Measurements from ENCODE around the gene GALNTL6. TPM values are rescaled to one million over a fixed set of nuclear protein-coding genes. Genes with fewer than 3 reads are reported as not detected.

Gene GALNTL6
- total and polyA plus RNA-seq, 2 experiments from 2014 or later = 0.38 to 0.40 TPM

DNA sequence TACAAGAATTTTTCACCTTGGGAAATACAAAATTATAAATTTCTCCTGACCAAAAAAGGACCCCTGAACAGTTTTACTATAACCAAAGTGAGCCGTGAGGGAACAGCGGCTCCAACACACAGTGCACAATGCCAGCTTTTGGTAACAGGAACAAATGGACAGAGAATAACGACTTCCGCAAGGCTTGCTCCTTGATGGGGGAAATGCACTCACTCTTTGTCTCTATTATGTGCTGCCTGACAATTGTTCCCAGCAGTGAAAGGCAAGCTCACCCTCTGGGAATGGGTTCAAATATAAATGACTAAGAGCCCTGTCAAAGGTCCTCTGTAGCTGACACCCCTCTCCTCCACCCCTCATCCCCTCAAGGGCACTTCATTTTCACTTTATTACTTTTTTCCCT lies 1029.6 kb downstream of the GALNTL6 start:
- Histone ChIP-seq H3K27me3 (ENCODE audit: insufficient read depth) (no peaks in the 10 kb centered on the region), H3K4me3 (no peak overlapping the region), H3K4me1 (ENCODE audit: insufficient read depth) (no peaks in the 10 kb centered on the region), H3K4me2 (no peak overlapping the region), H2AFZ (peak overlapping the region; percentile 56), H4K20me1 (replicated peaks; ENCODE audit: insufficient read depth) (no peaks in the 10 kb centered on the region), H3K36me3 (ENCODE audit: insufficient read depth) (no peaks in the 10 kb centered on the region), H3K27ac (ENCODE audit: low read depth) (no peak overlapping the region), H3K9me2 (ENCODE audit: insufficient read depth) (no peaks in the 10 kb centered on the region), H3K79me2 (replicated peaks; ENCODE audit: insufficient read depth) (no peaks in the 10 kb centered on the region), H3F3A (replicated peaks; ENCODE audit: low read depth) (no peaks in the 10 kb centered on the region)
- DNase-seq (ENCODE audit: low spot score) (no peak), ATAC-seq (no peak; the same call in 2 of the 3 replicates)
- H3K27ac Mint-ChIP-seq = peak overlapping the region; percentile 6; the same call in 1 of the 2 replicates
- no peaks in the 10 kb centered on the region for H3K9me3 Mint-ChIP-seq
- H3K27me3 Mint-ChIP-seq (ENCODE audit: insufficient read depth, low read depth, poor library complexity) = peaks cover 2% of the 10 kb centered on the region
- H3K36me3 Mint-ChIP-seq (ENCODE audit: low read depth) = no peaks in the 10 kb centered on the region
- no peak overlapping the region for H3K4me3 Mint-ChIP-seq
- TF ChIP-seq, protein P1, sequence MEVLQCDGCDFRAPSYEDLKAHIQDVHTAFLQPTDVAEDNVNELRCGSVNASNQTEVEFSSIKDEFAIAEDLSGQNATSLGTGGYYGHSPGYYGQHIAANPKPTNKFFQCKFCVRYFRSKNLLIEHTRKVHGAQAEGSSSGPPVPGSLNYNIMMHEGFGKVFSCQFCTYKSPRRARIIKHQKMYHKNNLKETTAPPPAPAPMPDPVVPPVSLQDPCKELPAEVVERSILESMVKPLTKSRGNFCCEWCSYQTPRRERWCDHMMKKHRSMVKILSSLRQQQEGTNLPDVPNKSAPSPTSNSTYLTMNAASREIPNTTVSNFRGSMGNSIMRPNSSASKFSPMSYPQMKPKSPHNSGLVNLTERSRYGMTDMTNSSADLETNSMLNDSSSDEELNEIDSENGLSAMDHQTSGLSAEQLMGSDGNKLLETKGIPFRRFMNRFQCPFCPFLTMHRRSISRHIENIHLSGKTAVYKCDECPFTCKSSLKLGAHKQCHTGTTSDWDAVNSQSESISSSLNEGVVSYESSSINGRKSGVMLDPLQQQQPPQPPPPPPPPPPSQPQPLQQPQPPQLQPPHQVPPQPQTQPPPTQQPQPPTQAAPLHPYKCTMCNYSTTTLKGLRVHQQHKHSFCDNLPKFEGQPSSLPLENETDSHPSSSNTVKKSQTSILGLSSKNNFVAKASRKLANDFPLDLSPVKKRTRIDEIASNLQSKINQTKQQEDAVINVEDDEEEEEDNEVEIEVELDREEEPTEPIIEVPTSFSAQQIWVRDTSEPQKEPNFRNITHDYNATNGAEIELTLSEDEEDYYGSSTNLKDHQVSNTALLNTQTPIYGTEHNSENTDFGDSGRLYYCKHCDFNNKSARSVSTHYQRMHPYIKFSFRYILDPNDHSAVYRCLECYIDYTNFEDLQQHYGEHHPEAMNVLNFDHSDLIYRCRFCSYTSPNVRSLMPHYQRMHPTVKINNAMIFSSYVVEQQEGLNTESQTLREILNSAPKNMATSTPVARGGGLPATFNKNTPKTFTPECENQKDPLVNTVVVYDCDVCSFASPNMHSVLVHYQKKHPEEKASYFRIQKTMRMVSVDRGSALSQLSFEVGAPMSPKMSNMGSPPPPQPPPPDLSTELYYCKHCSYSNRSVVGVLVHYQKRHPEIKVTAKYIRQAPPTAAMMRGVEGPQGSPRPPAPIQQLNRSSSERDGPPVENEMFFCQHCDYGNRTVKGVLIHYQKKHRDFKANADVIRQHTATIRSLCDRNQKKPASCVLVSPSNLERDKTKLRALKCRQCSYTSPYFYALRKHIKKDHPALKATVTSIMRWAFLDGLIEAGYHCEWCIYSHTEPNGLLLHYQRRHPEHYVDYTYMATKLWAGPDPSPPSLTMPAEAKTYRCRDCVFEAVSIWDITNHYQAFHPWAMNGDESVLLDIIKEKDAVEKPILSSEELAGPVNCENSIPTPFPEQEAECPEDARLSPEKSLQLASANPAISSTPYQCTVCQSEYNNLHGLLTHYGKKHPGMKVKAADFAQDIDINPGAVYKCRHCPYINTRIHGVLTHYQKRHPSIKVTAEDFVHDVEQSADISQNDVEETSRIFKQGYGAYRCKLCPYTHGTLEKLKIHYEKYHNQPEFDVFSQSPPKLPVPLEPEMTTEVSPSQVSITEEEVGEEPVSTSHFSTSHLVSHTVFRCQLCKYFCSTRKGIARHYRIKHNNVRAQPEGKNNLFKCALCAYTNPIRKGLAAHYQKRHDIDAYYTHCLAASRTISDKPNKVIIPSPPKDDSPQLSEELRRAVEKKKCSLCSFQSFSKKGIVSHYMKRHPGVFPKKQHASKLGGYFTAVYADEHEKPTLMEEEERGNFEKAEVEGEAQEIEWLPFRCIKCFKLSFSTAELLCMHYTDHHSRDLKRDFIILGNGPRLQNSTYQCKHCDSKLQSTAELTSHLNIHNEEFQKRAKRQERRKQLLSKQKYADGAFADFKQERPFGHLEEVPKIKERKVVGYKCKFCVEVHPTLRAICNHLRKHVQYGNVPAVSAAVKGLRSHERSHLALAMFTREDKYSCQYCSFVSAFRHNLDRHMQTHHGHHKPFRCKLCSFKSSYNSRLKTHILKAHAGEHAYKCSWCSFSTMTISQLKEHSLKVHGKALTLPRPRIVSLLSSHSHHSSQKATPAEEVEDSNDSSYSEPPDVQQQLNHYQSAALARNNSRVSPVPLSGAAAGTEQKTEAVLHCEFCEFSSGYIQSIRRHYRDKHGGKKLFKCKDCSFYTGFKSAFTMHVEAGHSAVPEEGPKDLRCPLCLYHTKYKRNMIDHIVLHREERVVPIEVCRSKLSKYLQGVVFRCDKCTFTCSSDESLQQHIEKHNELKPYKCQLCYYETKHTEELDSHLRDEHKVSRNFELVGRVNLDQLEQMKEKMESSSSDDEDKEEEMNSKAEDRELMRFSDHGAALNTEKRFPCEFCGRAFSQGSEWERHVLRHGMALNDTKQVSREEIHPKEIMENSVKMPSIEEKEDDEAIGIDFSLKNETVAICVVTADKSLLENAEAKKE (CRISPR knock-in tag; IDR thresholded peaks at IDR 0.05) = no peak
- TF ChIP-seq STAT1 (IDR thresholded peaks at IDR 0.05; ENCODE audit: unreplicated experiment) = no peak
- TF ChIP-seq, protein P2, sequence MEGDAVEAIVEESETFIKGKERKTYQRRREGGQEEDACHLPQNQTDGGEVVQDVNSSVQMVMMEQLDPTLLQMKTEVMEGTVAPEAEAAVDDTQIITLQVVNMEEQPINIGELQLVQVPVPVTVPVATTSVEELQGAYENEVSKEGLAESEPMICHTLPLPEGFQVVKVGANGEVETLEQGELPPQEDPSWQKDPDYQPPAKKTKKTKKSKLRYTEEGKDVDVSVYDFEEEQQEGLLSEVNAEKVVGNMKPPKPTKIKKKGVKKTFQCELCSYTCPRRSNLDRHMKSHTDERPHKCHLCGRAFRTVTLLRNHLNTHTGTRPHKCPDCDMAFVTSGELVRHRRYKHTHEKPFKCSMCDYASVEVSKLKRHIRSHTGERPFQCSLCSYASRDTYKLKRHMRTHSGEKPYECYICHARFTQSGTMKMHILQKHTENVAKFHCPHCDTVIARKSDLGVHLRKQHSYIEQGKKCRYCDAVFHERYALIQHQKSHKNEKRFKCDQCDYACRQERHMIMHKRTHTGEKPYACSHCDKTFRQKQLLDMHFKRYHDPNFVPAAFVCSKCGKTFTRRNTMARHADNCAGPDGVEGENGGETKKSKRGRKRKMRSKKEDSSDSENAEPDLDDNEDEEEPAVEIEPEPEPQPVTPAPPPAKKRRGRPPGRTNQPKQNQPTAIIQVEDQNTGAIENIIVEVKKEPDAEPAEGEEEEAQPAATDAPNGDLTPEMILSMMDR (conservative IDR thresholded peaks at IDR 0.05; ENCODE audit: low read depth in 2 of 2) = no peak
- TF ChIP-seq, protein P3, sequence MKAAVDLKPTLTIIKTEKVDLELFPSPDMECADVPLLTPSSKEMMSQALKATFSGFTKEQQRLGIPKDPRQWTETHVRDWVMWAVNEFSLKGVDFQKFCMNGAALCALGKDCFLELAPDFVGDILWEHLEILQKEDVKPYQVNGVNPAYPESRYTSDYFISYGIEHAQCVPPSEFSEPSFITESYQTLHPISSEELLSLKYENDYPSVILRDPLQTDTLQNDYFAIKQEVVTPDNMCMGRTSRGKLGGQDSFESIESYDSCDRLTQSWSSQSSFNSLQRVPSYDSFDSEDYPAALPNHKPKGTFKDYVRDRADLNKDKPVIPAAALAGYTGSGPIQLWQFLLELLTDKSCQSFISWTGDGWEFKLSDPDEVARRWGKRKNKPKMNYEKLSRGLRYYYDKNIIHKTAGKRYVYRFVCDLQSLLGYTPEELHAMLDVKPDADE (IDR thresholded peaks at IDR 0.05) = no peak
- TF ChIP-seq ZNF114 (CRISPR knock-in tag; IDR thresholded peaks at IDR 0.05) = no peak
- TF ChIP-seq EZH2 (IDR thresholded peaks at IDR 0.05; ENCODE audit: low read depth, unreplicated experiment) = no peak
- TF ChIP-seq NANOG (IDR thresholded peaks at IDR 0.05; ENCODE audit: borderline replicate concordance) = no peak
- TF ChIP-seq POLR2AphosphoS5 (IDR thresholded peaks at IDR 0.05; ENCODE audit: low read depth) = no peak
- TF ChIP-seq, protein P4, sequence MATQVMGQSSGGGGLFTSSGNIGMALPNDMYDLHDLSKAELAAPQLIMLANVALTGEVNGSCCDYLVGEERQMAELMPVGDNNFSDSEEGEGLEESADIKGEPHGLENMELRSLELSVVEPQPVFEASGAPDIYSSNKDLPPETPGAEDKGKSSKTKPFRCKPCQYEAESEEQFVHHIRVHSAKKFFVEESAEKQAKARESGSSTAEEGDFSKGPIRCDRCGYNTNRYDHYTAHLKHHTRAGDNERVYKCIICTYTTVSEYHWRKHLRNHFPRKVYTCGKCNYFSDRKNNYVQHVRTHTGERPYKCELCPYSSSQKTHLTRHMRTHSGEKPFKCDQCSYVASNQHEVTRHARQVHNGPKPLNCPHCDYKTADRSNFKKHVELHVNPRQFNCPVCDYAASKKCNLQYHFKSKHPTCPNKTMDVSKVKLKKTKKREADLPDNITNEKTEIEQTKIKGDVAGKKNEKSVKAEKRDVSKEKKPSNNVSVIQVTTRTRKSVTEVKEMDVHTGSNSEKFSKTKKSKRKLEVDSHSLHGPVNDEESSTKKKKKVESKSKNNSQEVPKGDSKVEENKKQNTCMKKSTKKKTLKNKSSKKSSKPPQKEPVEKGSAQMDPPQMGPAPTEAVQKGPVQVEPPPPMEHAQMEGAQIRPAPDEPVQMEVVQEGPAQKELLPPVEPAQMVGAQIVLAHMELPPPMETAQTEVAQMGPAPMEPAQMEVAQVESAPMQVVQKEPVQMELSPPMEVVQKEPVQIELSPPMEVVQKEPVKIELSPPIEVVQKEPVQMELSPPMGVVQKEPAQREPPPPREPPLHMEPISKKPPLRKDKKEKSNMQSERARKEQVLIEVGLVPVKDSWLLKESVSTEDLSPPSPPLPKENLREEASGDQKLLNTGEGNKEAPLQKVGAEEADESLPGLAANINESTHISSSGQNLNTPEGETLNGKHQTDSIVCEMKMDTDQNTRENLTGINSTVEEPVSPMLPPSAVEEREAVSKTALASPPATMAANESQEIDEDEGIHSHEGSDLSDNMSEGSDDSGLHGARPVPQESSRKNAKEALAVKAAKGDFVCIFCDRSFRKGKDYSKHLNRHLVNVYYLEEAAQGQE (IDR thresholded peaks at IDR 0.05; ENCODE audit: unreplicated experiment) = no peak
- no peak for TF ChIP-seq CREB1 (CRISPR knock-in tag; IDR thresholded peaks at IDR 0.05; ENCODE audit: low read depth)
- no peak for TF ChIP-seq ZNF331 (CRISPR knock-in tag; IDR thresholded peaks at IDR 0.05; ENCODE audit: low read depth)
- TF ChIP-seq EZH2phosphoT487 (IDR thresholded peaks at IDR 0.05; ENCODE audit: unreplicated experiment) = no peak
- TF ChIP-seq JUNB (IDR thresholded peaks at IDR 0.05; ENCODE audit: unreplicated experiment) = no peak
- peaks cover 17% of the 10 kb centered on the region; the same call in 2 of the 3 replicates for H3K4me1 Mint-ChIP-seq
